ENCODE results near the gene ADAM17. TPM values are rescaled to one million over a fixed set of nuclear protein-coding genes. Genes with fewer than 3 reads are reported as not detected.
"Not testable (repeated sequence)": the region's sequence is repeated elsewhere in the genome, so short reads cannot be mapped to it uniquely, and the experiment has no call there.

The ADAM17 gene
- total and polyA plus RNA-seq, 10 donors, result 9.4 to 54.0 (median 32.5) TPM

DNA sequence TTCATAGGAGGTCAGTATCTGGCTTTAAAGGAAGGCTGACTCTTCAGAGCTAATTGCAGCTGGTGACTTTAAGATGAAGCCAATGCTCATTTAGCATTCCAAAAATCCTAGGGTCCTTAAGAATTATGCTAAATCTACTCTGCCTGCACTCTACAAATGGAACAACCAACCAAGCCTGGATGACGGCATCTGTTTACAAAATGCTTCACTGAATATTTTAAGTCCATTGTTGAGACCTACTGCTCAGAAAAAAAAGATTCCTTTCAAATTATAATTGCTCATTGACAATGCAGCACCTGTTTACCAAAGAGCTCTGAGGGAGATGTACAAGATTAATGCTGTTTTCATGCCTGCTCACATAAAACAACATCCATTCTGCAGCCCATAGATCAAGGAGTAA lies 43.8 kb upstream of the ADAM17 start:
- WGBS, 5 donors, result 77 to 98% (median 97%) methylated on average over 1 of the region's 1 CpG
- intact Hi-C loops (cut with DNase I; ENCODE audit: low total_unique reads), result no loop called here
- Histone ChIP-seq H3K27me3 (replicated peaks in 1 of 7) (no peaks in the 10 kb centered on the region), H3K4me1 (peaks cover 8 to 38% (median 28%) of the 10 kb centered on the region in 6 donors), H3K9me3 (peaks cover 9 to 28% (median 20%) of the 10 kb centered on the region in 8 donors), H3K4me3 (no peak overlapping the region), H3K36me3 (peaks cover 0 to 42% (median 22%) of the 10 kb centered on the region in 6 donors), H3K27ac (no peak overlapping the region)
- TF ChIP-seq POLR2A (IDR thresholded peaks at IDR 0.05), result no peak
- TF ChIP-seq, protein P1, sequence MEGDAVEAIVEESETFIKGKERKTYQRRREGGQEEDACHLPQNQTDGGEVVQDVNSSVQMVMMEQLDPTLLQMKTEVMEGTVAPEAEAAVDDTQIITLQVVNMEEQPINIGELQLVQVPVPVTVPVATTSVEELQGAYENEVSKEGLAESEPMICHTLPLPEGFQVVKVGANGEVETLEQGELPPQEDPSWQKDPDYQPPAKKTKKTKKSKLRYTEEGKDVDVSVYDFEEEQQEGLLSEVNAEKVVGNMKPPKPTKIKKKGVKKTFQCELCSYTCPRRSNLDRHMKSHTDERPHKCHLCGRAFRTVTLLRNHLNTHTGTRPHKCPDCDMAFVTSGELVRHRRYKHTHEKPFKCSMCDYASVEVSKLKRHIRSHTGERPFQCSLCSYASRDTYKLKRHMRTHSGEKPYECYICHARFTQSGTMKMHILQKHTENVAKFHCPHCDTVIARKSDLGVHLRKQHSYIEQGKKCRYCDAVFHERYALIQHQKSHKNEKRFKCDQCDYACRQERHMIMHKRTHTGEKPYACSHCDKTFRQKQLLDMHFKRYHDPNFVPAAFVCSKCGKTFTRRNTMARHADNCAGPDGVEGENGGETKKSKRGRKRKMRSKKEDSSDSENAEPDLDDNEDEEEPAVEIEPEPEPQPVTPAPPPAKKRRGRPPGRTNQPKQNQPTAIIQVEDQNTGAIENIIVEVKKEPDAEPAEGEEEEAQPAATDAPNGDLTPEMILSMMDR (IDR thresholded peaks at IDR 0.05 in 8 of 11, conservative IDR thresholded peaks at IDR 0.05 in 3 of 11), result no peak
- TF ChIP-seq POLR2AphosphoS5 (IDR thresholded peaks at IDR 0.05), result no peak
- DNase-seq, result no peak

DNA sequence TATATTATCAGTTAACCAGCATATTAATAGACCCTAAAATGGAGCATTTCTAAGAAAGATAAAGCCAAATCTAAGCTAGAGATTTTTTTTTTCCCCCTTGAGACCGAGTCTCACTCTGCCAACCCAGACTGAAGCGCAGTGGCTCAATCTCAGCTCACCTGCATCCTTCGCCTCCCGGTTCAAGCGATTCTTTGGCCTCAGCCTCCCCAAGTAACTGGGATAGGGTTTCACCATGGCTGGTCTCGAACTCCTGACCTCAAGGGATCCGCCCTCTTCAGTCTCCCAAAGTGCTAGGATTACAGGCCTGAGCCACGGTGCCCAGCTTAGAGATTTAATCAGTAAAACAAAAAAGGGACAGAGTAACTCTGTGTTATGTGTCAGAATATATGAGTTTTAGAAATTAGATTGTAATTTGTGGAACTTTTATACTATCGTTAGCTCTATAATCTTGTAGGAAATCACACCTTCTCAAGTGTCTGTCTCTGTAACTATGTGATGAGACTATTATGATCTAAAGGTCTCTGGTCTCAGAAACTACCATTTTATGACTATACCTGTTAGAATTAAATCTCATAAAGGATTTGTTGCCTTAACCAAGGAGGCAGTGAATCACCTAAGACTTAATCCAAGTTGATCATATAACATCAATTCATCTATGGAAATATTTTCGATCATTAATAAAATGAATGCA lies 41.1 kb upstream of the ADAM17 start:
- H3K36me3 ChIP-seq, result peaks cover 0 to 48% (median 22%) of the 10 kb centered on the region in 6 donors
- H3K4me1 ChIP-seq, result peaks cover 19 to 58% (median 36%) of the 10 kb centered on the region in 6 donors
- no peaks in the 10 kb centered on the region for H3K27me3 ChIP-seq (replicated peaks in 1 of 7)
- peak overlapping the region in 1 of 8 donors; percentile 26 for H3K4me3 ChIP-seq
- no peak for DNase-seq
- TF ChIP-seq, protein P1 (IDR thresholded peaks at IDR 0.05 in 8 of 11, conservative IDR thresholded peaks at IDR 0.05 in 3 of 11), result no peak
- TF ChIP-seq POLR2AphosphoS5 (IDR thresholded peaks at IDR 0.05) (no peak), POLR2A (IDR thresholded peaks at IDR 0.05) (no peak)
- peak overlapping the region in 5 of 8 donors; percentile 30 to 56 (median 41) for H3K27ac ChIP-seq
- WGBS, 5 donors, result 82 to 89% (median 83%) methylated on average over 10 of the region's 10 CpGs
- intact Hi-C loops (cut with DNase I; ENCODE audit: low total_unique reads), result no loop called here
- H3K9me3 ChIP-seq, result peaks cover 9 to 28% (median 20%) of the 10 kb centered on the region in 8 donors

DNA sequence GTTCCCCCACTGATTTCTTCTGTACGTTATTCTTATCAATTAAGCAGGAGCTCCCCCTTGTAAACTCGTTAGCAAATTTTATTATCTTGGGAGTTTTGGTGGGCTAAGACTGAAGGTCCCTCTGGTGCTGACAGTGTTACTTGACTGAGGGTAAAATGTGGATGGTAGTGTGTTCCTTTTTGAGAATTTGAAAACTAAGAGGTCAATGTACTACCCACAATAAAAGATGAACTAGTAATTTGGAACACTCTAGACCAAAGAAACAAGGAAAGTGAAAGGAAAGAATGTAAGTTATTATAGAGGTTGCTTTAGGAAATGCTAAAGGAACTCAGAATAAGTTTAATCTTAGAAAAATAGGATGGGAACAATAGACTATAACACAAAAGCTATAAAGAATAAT lies 40.1 kb upstream of the ADAM17 start:
- 40 to 75% (median 64%) methylated on average over 2 of the region's 2 CpGs for WGBS, 5 donors
- intact Hi-C loops (cut with DNase I; ENCODE audit: low total_unique reads), result no loop called here
- Histone ChIP-seq H3K36me3 (peaks cover 0 to 48% (median 19%) of the 10 kb centered on the region in 6 donors), H3K27ac (peak overlapping the region in 6 of 8 donors; percentile 20 to 56 (median 36)), H3K9me3 (peaks cover 9 to 26% (median 20%) of the 10 kb centered on the region in 8 donors), H3K27me3 (replicated peaks in 1 of 7) (no peaks in the 10 kb centered on the region), H3K4me3 (no peak overlapping the region), H3K4me1 (peaks cover 19 to 58% (median 36%) of the 10 kb centered on the region in 6 donors)
- DNase-seq, result no peak
- TF ChIP-seq POLR2A (IDR thresholded peaks at IDR 0.05) (no peak), POLR2AphosphoS5 (IDR thresholded peaks at IDR 0.05) (no peak)
- TF ChIP-seq, protein P1 (IDR thresholded peaks at IDR 0.05 in 8 of 11, conservative IDR thresholded peaks at IDR 0.05 in 3 of 11), result no peak

DNA sequence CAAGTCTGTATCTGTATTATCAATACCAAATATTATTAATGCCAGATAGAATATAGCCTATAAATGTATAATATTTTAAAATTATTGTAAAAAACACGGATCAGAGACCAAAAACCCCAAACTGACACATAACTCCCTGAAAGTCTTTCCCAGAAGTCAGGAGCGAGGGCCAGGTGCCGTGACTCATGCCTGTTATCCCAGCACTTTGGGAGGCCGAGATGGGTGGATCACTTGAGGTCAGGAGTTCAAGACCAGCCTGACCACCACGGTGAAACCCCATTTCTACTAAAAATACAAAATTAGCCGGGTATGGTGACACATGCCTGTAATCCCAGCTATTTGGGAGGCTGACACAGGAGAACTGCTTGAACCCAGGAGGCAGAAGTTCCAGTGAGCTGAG lies 39.6 kb upstream of the ADAM17 start:
- H3K27ac ChIP-seq, result peak overlapping the region in 4 of 8 donors; percentile 6 to 49 (median 30)
- WGBS, 5 donors, result 76 to 91% (median 80%) methylated on average over 6 of the region's 6 CpGs
- H3K27me3 ChIP-seq (replicated peaks in 1 of 7); H3K4me3 ChIP-seq; DNase-seq; intact Hi-C loops (cut with DNase I; ENCODE audit: low total_unique reads): not testable (repeated sequence)
- H3K4me1 ChIP-seq, result peaks cover 19 to 58% (median 36%) of the 10 kb centered on the region in 6 donors
- peaks cover 9 to 21% (median 15%) of the 10 kb centered on the region in 8 donors for H3K9me3 ChIP-seq
- peaks cover 0 to 48% (median 17%) of the 10 kb centered on the region in 6 donors for H3K36me3 ChIP-seq

Measured in spleen (tissue), 11 donors.